Measurements from ENCODE around the gene EHD2. TPM values are rescaled to one million over a fixed set of nuclear protein-coding genes. Genes with fewer than 3 reads are reported as not detected.

Gene EHD2
- total RNA-seq, 1 donor from 2014 or later = 53.4 TPM

- Histone ChIP-seq H3K4me3 (ENCODE audit: low read depth, low read length) (no peak overlapping the region), H3K27me3 (ENCODE audit: control insufficient read depth, insufficient read depth, low read length) (no peaks in the 10 kb centered on the region), H3K36me3 (ENCODE audit: control insufficient read depth, insufficient read depth, low read length) (peaks cover 10% of the 10 kb centered on the region)
- DNase-seq (ENCODE audit: low read depth) = no peak
- FAIRE-seq = no peak
- no peak for TF ChIP-seq CTCF (IDR thresholded peaks at IDR 0.05; ENCODE audit: insufficient read depth, low read length, severe bottlenecking)
Measured at GRCh38 chr19:47693903-47694302, 19.3 kb upstream of the EHD2 start.

GRCh38 chr19:47694466-47695273, 18.6 kb upstream of the EHD2 start:
- H3K27me3 ChIP-seq (ENCODE audit: control insufficient read depth, insufficient read depth, low read length) = no peaks in the 10 kb centered on the region
- TF ChIP-seq CTCF (IDR thresholded peaks at IDR 0.05; ENCODE audit: insufficient read depth, low read length, severe bottlenecking) = no peak
- no peak for DNase-seq (ENCODE audit: low read depth)
- FAIRE-seq = no peak
- H3K4me3 ChIP-seq (ENCODE audit: low read depth, low read length) = no peak overlapping the region
- peaks cover 17% of the 10 kb centered on the region for H3K36me3 ChIP-seq (ENCODE audit: control insufficient read depth, insufficient read depth, low read length)

GRCh38 chr19:47695533-47696262, 17.5 kb upstream of the EHD2 start:
- FAIRE-seq = no peak
- Histone ChIP-seq H3K4me3 (ENCODE audit: low read depth, low read length) (no peak overlapping the region), H3K27me3 (ENCODE audit: control insufficient read depth, insufficient read depth, low read length) (no peaks in the 10 kb centered on the region), H3K36me3 (ENCODE audit: control insufficient read depth, insufficient read depth, low read length) (peaks cover 19% of the 10 kb centered on the region)
- no peak for TF ChIP-seq CTCF (IDR thresholded peaks at IDR 0.05; ENCODE audit: insufficient read depth, low read length, severe bottlenecking)
- DNase-seq (ENCODE audit: low read depth) = no peak

GRCh38 chr19:47696635-47697034, 16.6 kb upstream of the EHD2 start:
- no peak for TF ChIP-seq CTCF (IDR thresholded peaks at IDR 0.05; ENCODE audit: insufficient read depth, low read length, severe bottlenecking)
- Histone ChIP-seq H3K27me3 (ENCODE audit: control insufficient read depth, insufficient read depth, low read length) (no peaks in the 10 kb centered on the region), H3K4me3 (ENCODE audit: low read depth, low read length) (no peak overlapping the region), H3K36me3 (ENCODE audit: control insufficient read depth, insufficient read depth, low read length) (peaks cover 16% of the 10 kb centered on the region)
- DNase-seq (ENCODE audit: low read depth) (no peak), FAIRE-seq (no peak)

- no peaks in the 10 kb centered on the region for H3K27me3 ChIP-seq (ENCODE audit: control insufficient read depth, insufficient read depth, low read length)
- peak; percentile 100 for TF ChIP-seq CTCF (IDR thresholded peaks at IDR 0.05; ENCODE audit: insufficient read depth, low read length, severe bottlenecking)
- DNase-seq (ENCODE audit: low read depth) (peak; percentile 61), FAIRE-seq (peak; percentile 85)
- no peak overlapping the region for H3K4me3 ChIP-seq (ENCODE audit: low read depth, low read length)
- peaks cover 18% of the 10 kb centered on the region for H3K36me3 ChIP-seq (ENCODE audit: control insufficient read depth, insufficient read depth, low read length)
Measured at GRCh38 chr19:47697863-47698609, 15.2 kb upstream of the EHD2 start.
